22Rv1 (cell line): ENCODE data around the gene BFSP2.

Experiments used
- ZFX ChIP-seq: fragments of 450-650 bp; IDR thresholded peaks from 2 replicates; pipeline ENCODE4 v1.6.1; 2017; ENCODE audit warnings: antibody characterized with exemption, borderline replicate concordance
- TF ChIP-seq, protein P1 (sequence below): fragments of 450-650 bp; IDR thresholded peaks from 2 replicates; pipeline ENCODE4 v1.5.1; 2017; ENCODE audit warnings: mild to moderate bottlenecking

DNA sequence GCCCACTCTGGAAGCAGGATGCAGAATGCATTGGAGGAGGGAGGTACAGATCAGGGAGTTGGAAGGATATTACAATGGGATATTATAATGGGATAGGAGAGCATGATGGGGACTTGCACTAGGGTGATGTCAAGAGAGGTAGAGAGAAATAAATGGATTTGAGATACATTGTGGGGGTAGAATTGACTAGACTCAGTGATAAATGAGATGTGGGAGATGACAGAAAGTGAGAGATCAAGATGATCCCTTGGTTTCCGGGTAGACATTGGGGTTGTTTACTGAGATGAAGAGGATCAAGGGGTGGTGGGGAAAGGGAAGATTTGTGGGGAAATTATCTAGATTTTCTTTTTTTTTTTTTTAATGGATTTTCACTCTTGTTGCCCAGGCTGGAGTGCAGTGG lies 42.7 kb downstream of the BFSP2 start:
- TF ChIP-seq, protein P1, sequence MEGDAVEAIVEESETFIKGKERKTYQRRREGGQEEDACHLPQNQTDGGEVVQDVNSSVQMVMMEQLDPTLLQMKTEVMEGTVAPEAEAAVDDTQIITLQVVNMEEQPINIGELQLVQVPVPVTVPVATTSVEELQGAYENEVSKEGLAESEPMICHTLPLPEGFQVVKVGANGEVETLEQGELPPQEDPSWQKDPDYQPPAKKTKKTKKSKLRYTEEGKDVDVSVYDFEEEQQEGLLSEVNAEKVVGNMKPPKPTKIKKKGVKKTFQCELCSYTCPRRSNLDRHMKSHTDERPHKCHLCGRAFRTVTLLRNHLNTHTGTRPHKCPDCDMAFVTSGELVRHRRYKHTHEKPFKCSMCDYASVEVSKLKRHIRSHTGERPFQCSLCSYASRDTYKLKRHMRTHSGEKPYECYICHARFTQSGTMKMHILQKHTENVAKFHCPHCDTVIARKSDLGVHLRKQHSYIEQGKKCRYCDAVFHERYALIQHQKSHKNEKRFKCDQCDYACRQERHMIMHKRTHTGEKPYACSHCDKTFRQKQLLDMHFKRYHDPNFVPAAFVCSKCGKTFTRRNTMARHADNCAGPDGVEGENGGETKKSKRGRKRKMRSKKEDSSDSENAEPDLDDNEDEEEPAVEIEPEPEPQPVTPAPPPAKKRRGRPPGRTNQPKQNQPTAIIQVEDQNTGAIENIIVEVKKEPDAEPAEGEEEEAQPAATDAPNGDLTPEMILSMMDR = no peak
- no peak for TF ChIP-seq ZFX
